HUES6 (cell line): ENCODE measurements around the gene ADARB2.
A peak's percentile ranks its signal among the peaks of the same experiment; 100 is the strongest.

Experiments used
- H3K27ac ChIP-seq: 2 replicates; pipeline ENCODE4 v1.7.0; 2013; ENCODE audit warnings: low read depth, mild to moderate bottlenecking, low read length, inconsistent platforms
- H3K27me3 ChIP-seq: 2 replicates; pipeline ENCODE4 v1.6.1; 2013; ENCODE audit warnings: low read length; ENCODE audit not compliant: control insufficient read depth, insufficient read depth
- H3K36me3 ChIP-seq: 2 replicates; pipeline ENCODE4 v1.6.1; 2013; ENCODE audit warnings: low read length; ENCODE audit not compliant: control insufficient read depth, insufficient read depth
- H3K4me1 ChIP-seq: 2 replicates; pipeline ENCODE4 v1.6.1; 2013; ENCODE audit warnings: low read length; ENCODE audit not compliant: control insufficient read depth, insufficient read depth
- H3K4me3 ChIP-seq: 2 replicates; pipeline ENCODE4 v1.5.1; 2013; ENCODE audit warnings: low read depth, low read length
- H3K9ac ChIP-seq: one replicate; pipeline ENCODE4 v1.6.1; 2013; ENCODE audit warnings: mild to moderate bottlenecking, low read length
- H3K9me3 ChIP-seq: 2 replicates; pipeline ENCODE4 v1.6.1; 2013; ENCODE audit warnings: low read depth, low read length; ENCODE audit not compliant: control insufficient read depth, insufficient read depth

The ADARB2 gene

GRCh38 chr10:1612908-1613307, 124.4 kb downstream of the ADARB2 start:
- no peaks in the 10 kb centered on the region for H3K36me3 ChIP-seq
- peaks cover 23% of the 10 kb centered on the region for H3K27me3 ChIP-seq

GRCh38 chr10:1611936-1612550, 125.3 kb downstream of the ADARB2 start:
- Histone ChIP-seq H3K9ac (no peak overlapping the region), H3K27ac (no peak overlapping the region), H3K36me3 (no peaks in the 10 kb centered on the region), H3K4me3 (no peak overlapping the region), H3K9me3 (no peaks in the 10 kb centered on the region), H3K27me3 (peaks cover 27% of the 10 kb centered on the region), H3K4me1 (peaks cover 16% of the 10 kb centered on the region)

More at GRCh38 chr10:1612908-1613307, 124.4 kb downstream of the ADARB2 start:
- no peak overlapping the region for H3K27ac ChIP-seq
- no peak overlapping the region for H3K9ac ChIP-seq
- H3K4me1 ChIP-seq: peaks cover 23% of the 10 kb centered on the region
- H3K4me3 ChIP-seq: no peak overlapping the region
- no peaks in the 10 kb centered on the region for H3K9me3 ChIP-seq

GRCh38 chr10:1610986-1611770, 126.1 kb downstream of the ADARB2 start:
- peaks cover 27% of the 10 kb centered on the region for H3K27me3 ChIP-seq

GRCh38 chr10:1609648-1609970, 127.7 kb downstream of the ADARB2 start:
- H3K9ac ChIP-seq: no peak overlapping the region
- peaks cover 16% of the 10 kb centered on the region for H3K4me1 ChIP-seq
- H3K27ac ChIP-seq: no peak overlapping the region
- H3K27me3 ChIP-seq: peaks cover 27% of the 10 kb centered on the region
- no peaks in the 10 kb centered on the region for H3K36me3 ChIP-seq
- H3K9me3 ChIP-seq: no peaks in the 10 kb centered on the region
- no peak overlapping the region for H3K4me3 ChIP-seq

More at GRCh38 chr10:1610986-1611770, 126.1 kb downstream of the ADARB2 start:
- peaks cover 16% of the 10 kb centered on the region for H3K4me1 ChIP-seq
- no peak overlapping the region for H3K9ac ChIP-seq
- no peaks in the 10 kb centered on the region for H3K9me3 ChIP-seq
- H3K36me3 ChIP-seq: no peaks in the 10 kb centered on the region
- no peak overlapping the region for H3K4me3 ChIP-seq
- no peak overlapping the region for H3K27ac ChIP-seq

GRCh38 chr10:1608851-1609647, 128.3 kb downstream of the ADARB2 start:
- Histone ChIP-seq H3K27ac (no peak overlapping the region), H3K9ac (no peak overlapping the region), H3K4me1 (peaks cover 16% of the 10 kb centered on the region), H3K36me3 (no peaks in the 10 kb centered on the region), H3K27me3 (peaks cover 27% of the 10 kb centered on the region), H3K4me3 (peak overlapping the region; percentile 49; the same call in 1 of the 2 replicates), H3K9me3 (no peaks in the 10 kb centered on the region)

GRCh38 chr10:1608408-1608807, 128.9 kb downstream of the ADARB2 start:
- Histone ChIP-seq H3K27ac (no peak overlapping the region), H3K27me3 (peaks cover 27% of the 10 kb centered on the region), H3K9me3 (no peaks in the 10 kb centered on the region), H3K4me1 (peaks cover 16% of the 10 kb centered on the region), H3K4me3 (peak overlapping the region; percentile 49; the same call in 1 of the 2 replicates), H3K36me3 (no peaks in the 10 kb centered on the region), H3K9ac (no peak overlapping the region)

GRCh38 chr10:1607466-1607865, 129.9 kb downstream of the ADARB2 start:
- H3K27ac ChIP-seq: no peak overlapping the region

DNA sequence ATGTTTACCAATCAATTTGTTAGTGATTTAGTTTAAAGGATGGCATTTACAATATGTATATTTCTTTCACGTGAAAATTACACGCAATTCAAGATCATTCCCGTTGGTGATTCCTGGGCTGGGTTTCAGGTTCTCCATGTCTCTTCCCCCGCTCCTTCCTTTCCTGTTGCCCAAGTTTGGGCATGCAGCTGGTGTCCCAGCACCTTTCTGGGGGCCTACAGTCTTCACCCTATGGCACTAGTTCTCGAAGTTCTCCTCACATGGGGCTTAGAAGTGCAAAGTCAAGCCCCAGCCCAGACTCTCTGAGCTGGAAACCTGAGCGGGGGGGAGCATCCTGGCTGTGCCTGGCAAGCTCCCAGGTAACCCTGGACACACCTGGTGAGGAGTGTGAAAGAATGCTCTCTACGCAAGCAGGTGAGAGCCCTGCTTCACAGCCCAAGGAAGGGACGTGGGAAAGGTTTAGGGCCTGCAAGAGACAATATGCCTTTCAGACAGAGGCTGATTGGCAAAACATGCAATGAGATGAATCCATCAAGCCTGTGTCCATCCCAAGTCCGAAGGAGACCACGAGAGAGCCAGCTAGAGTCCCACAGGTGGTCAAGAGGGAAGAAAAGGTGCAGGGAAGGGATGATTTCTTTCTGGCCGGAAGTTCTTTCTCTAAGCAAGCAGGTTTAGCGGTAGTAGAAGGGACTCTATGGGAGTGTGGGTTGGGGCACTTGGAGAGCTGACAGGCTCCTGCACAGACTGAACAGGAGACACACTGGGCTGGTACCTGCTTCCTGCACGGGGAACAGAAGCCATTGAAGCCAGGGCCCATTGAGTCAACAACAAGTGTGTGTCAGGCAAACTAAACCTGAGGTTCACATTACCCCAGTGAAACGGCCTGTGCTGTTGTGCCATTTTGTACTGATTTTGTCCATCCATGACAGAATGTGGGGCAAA, 131.1 kb downstream of the ADARB2 start:
- H3K27ac ChIP-seq: no peak overlapping the region
- H3K9me3 ChIP-seq: no peaks in the 10 kb centered on the region
- H3K4me3 ChIP-seq: no peak overlapping the region
- H3K9ac ChIP-seq: no peak overlapping the region
- H3K27me3 ChIP-seq: peaks cover 25% of the 10 kb centered on the region
- H3K36me3 ChIP-seq: no peaks in the 10 kb centered on the region
- peaks cover 11% of the 10 kb centered on the region for H3K4me1 ChIP-seq

More at GRCh38 chr10:1607466-1607865, 129.9 kb downstream of the ADARB2 start:
- Histone ChIP-seq H3K27me3 (peaks cover 27% of the 10 kb centered on the region), H3K9me3 (no peaks in the 10 kb centered on the region), H3K4me3 (no peak overlapping the region), H3K9ac (no peak overlapping the region), H3K36me3 (no peaks in the 10 kb centered on the region), H3K4me1 (peaks cover 16% of the 10 kb centered on the region)

DNA sequence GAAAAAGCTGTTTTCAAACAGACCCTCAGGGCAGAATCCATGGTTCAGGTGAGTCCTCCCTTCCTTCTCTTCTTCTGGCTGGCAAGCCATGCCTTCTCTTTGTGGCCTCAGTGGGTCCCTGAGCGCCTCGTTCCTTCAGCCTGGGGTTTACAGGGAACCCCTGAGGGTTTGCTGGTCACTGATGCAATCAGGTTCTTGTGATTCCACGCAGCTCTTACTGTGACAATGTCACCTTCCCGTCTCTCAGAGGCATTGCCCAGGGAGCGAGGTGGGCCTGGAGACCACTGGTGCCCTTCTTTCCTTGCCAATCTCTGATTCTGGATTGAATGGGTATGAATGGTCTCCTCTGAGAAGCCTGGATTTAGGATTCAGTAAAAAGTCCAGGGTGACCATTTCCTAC, 132.2 kb downstream of the ADARB2 start:
- Histone ChIP-seq H3K36me3 (no peaks in the 10 kb centered on the region), H3K27ac (no peak overlapping the region), H3K9me3 (no peaks in the 10 kb centered on the region), H3K9ac (no peak overlapping the region), H3K27me3 (peaks cover 19% of the 10 kb centered on the region), H3K4me1 (peaks cover 11% of the 10 kb centered on the region), H3K4me3 (no peak overlapping the region)

DNA sequence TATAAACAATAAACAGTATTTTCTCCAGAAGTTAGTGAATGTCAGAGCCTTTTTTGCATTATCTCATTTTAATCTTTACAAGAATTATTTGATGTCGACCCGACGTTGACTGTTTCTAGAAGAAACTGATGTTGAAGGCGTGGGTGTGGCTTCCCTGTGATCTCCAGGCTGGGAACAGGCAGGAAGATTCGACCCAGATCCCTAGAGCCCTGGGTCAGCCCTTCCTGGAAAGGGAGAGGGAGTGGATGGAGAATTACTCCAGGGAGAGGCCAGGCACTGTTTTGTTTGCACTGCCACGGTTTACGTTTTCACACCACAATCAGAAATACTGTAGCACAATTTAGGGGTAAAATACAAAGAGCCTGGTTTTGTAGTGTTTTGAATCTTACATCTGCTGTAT, 133.1 kb downstream of the ADARB2 start:
- peaks cover 13% of the 10 kb centered on the region for H3K27me3 ChIP-seq
- H3K9ac ChIP-seq: no peak overlapping the region
- no peaks in the 10 kb centered on the region for H3K9me3 ChIP-seq
- no peaks in the 10 kb centered on the region for H3K36me3 ChIP-seq
- peaks cover 9% of the 10 kb centered on the region for H3K4me1 ChIP-seq
- H3K27ac ChIP-seq: no peak overlapping the region
- no peak overlapping the region for H3K4me3 ChIP-seq
